SK-N-SH treated with all-trans-retinoic acid at 6 μM for 48 hours (cell line): ENCODE measurements around the gene FNDC4.

Source experiments
- RARB ChIP-seq: fragments of 250-450 bp; sonication (Bioruptor Pico); IDR thresholded peaks from 2 replicates; pipeline ENCODE4 v1.8.0; 2021; ENCODE audit warnings: mild to moderate bottlenecking, moderate library complexity
- TF ChIP-seq, protein P1 (sequence below): fragments of 250-450 bp; sonication (Bioruptor Pico); IDR thresholded peaks from 2 replicates; pipeline ENCODE4 v1.8.0; 2020; ENCODE audit warnings: mild to moderate bottlenecking, moderate library complexity, borderline replicate concordance

DNA sequence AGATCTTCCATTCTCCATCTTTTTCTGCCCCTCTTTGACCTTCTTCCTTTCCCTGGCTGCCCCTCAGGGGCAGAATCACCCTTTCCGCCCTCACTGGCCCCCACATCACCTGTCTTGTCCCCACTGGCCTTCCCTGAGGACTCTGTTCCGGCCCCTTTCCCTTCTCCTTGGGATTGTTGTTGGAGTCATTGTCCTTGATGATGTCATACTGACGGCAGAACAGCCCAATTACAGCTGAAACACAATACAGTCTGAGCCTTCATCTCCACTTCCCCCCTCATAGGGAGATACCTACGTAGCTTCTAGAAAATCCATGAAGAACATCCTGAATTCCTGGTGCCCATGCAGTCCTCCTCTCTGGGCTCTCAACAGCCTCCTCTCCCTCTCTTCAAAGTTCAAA lies 2.4 kb downstream of the FNDC4 start:
- TF ChIP-seq, protein P1, sequence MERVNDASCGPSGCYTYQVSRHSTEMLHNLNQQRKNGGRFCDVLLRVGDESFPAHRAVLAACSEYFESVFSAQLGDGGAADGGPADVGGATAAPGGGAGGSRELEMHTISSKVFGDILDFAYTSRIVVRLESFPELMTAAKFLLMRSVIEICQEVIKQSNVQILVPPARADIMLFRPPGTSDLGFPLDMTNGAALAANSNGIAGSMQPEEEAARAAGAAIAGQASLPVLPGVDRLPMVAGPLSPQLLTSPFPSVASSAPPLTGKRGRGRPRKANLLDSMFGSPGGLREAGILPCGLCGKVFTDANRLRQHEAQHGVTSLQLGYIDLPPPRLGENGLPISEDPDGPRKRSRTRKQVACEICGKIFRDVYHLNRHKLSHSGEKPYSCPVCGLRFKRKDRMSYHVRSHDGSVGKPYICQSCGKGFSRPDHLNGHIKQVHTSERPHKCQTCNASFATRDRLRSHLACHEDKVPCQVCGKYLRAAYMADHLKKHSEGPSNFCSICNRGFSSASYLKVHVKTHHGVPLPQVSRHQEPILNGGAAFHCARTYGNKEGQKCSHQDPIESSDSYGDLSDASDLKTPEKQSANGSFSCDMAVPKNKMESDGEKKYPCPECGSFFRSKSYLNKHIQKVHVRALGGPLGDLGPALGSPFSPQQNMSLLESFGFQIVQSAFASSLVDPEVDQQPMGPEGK (CRISPR knock-in tag), result no peak
- no peak for TF ChIP-seq RARB (CRISPR knock-in tag)
